NCI-H1092 (cell line): ENCODE results near the gene ANO4.
"Not testable (repeated sequence)": the region's sequence is repeated elsewhere in the genome, so short reads cannot be mapped to it uniquely, and the experiment has no call there.

Source experiments
- DNase-seq: peaks from one replicate; lab custom pipeline; 2025; lab: John Stamatoyannopoulos, UW

ANO4 gene

DNA sequence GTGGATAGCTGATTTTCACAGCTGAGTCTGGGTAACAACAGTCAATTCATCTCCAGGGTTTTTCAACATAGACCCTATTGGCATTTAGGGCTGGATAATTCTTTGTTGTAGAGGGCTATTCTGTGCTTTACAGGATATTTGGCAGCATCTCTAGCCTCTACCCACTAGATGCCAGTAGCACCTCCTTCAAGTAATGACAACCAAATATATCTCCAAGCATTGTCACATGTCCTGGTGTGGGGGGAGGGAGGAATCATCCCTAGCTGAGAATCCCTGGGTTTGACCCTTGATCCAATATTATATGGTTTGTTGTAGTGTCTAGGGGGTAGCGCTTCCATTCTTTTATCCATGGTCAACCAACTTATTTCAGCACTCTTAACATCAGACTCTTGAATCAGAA lies 157.2 kb downstream of the ANO4 start:
- no peak for DNase-seq

DNA sequence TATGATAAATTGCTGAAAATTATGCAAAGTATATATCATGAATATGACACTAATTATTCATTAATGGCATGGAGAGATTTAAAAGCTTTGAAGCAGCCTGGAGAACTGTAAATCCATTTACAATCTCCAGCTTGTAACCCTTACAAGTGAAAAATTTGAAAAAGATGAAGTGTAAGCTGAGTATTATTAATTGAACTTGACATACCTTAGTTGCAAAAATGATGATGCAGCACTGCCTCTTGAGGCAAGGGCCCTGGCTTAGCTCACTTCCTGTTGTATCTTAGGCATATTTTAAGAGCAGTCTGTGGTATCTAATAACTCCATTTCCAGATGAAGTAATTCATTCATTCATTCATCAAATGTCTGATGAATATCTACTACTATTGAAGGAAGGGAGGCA lies 158.6 kb downstream of the ANO4 start:
- DNase-seq, result no peak

DNA sequence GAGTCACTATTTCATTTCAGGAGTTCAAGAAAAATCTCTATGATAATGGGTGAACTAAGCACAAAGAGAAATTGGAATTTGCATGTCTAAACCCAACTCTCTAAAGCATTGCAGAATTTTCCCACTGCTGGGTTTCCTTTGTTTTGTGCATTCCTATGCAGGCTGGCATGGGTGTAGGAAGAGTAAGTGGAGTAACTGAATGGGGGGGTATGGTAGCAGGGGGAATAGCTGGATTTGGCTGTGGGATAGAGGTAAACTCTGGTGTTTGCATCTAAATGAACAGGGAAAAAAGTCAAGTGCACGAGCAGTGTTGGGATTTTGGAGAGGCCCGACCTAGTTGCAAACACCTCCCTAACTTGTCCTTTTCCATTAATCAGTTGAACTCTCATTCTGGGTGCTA lies 159.1 kb downstream of the ANO4 start:
- no peak for DNase-seq

DNA sequence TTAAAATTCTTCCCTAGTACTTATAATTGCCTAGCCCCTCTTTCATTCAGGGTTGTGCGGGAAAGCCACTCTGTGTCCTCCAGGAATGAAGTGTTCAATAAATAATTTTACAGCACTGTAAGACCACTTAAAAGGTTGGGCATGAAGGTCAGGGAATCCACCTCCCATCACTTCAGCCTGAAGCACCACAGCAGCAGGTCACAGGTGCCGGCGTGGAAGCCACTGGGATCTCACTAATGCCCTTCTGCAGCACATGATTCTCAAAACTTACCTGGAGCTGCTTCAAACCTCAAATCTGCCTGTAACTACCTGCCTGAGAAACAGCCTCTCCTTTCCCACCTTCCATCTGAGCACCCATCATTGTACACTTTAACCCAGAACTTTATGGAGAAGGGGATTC lies 159.5 kb downstream of the ANO4 start:
- no peak for DNase-seq

DNA sequence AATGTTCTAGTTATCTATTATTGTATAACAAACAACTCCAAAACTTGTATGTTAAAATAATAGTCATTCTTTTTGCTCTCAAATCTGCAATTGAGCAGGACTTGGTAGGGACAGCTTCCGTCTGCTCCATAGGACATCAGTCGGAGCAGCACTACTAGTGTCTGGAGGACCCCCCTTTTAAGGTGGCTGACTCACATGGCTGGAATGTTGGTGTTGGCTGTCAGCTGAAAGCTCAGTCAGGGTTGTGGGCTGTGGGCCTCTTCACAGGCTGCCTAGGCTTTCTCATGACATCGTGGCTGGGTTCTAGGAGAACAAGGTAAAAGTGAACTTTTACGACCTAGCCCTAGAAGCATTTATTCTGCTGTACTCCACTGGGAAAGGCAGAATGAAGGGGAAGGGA lies 160.6 kb downstream of the ANO4 start:
- DNase-seq, result no peak

DNA sequence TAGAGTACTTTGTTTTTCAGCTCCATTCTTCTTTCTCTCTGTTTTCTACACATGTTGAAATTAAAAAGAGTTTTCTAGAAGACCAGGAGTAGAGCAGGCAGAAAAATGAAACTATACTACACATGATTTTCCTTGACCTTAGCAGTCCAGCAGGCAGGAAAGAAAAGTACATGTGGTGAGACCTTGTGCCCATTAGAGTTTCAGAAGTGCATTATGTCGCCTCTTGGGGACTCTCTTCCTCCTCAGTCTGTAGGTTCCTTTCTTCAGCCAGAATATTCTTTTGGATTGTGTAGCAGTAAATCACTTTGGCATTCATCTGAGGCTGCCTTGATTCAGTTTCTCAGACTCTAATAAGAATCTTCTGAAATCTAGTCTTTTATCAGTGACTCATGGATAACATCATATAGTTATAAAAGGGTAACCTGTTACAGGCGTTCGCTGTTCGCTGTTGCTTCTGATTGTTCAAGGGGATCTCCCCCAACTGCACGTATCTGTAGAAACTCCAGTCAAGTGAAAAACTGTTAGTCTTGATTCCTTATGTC lies 161.8 kb downstream of the ANO4 start:
- no peak for DNase-seq

DNA sequence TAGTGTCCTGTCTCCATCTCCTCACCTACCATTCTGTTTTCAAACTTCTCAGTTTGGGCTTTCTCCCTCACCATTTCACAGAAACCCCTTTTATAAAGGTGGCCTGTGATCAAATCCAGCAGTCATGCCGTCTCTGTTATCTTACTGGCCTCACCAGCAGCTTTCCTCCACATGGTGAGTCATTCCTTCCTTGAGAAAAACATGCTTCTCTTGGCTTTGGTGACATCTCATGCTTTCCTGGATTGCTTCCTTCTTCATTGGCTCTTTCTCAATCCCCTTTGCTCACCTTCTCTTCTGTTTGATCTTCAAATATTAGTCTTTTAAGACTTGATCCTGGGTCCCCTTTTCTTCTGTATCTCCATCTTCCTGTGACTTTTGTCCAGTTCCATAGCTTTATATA lies 164.9 kb downstream of the ANO4 start:
- DNase-seq, result no peak

DNA sequence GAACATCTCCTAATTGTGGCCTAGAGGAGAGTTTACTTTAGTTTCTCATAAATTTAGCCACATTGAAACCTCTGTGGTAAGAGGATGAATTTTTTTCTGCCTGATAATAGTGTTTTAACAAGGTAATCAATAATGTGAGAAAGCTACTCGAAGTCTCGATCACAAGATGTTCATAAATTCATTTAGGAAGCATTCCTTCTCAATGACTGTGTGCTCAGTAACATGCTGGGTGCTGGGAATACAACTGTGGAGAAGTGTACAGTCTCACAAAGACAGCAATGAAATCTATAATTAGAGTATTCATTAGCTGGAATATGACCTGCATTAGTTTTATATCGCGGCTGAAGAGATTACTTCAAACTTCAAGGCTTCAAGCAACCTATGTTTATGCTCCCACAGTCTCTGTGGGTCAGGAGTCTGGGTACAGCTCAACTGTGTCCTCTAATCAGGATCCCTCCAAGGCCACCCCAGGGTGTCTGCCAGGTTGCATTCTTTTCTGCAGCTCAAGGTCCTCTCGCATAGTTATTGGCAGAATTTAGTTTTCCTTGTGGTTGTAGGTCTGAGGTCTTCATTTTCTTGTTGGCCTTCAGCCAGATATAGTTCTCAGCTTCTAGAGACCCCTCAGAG lies 167.6 kb downstream of the ANO4 start:
- DNase-seq, result no peak

DNA sequence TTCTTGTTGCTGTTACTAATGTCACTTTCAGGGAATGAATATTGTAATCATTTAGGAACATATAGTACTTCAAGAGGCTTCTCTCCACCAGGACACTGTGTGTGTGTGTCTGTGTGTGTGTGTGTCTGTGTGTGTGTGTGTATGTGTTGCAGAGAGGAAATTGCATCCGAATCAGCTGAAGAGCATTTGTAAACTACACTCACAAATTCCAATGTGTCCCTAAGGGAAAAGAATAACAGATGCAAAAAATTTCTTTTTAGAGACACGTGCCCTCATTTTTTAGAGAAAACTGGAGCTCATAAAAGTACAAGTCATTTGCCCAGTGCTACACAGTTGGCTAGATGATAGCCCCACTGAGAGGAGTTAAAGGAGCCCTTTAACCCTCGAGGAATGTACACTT lies 168.8 kb downstream of the ANO4 start:
- DNase-seq, result no peak

DNA sequence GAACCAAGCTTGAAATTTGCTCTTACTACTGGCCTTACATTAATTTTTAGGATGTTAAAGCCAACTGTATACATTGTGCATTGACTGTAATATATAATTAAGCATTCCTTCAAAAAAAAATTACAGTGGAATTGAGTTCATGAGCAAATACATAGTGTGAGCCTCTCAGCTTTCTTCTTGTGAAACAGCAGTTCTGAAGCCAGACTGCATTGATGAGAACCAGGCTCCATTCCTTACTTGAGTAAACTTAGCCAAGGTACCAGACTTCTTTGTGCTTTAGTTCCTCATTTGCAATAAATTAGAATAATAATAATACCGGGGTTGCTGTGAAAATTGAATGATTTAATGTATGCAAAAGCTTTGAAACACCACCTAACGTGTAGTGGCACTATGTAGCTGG lies 169.5 kb downstream of the ANO4 start:
- DNase-seq, result no peak

DNA sequence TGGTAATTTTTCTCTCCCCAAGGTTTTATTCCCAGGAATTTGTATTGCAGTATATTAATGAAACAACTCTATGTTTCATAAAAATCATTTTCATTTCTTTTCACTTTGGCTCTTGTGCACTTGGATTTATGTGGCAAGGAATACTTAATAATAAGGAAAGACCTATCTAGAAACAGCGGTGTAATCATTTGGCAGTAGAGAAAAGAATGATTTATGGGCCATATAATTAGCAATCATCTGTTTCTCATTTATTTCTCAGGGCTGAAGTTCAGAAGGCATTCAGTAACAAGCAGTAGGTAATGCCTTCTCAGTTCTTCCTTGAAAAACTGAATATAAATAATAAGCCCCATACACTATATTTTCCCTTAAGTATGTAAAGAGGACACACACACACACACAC lies 172.6 kb downstream of the ANO4 start:
- no peak for DNase-seq

DNA sequence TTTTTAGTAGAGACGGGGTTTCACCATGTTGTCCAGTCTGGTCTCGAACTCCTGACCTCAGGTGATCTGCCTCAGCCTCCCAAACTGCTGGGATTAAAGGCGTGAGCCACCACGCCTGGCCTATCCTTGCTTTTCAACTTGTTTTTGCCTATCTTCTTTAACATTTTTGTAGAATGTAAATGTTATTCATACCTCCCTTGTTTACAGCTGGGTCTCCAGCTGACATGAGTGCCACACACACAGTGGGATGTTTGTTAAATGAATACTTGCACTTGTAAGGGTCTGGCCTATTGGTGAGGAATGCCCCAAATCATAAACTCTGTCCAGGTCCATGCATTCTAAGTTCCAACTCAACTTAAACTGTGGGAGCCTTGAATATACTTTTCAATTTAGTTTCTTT lies 176.3 kb downstream of the ANO4 start:
- no peak for DNase-seq

DNA sequence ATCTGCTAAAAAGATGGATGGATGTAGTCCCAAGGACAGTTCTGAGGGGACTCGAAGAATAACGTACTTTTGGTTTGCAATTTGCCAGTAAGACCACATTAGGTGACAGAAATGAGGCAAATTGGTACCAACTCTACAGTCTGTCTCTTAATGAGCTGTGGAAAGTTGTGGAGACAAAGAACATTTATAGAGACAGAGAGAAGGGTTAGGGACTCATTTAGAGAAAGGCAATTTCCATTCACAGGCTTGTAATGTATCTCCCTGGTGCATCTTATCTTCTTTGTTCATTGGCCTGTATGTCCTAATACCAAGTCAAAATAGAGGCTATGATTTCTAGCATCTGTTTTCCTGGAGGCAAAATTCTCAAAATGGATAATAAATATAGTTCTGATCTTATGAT lies 177.5 kb downstream of the ANO4 start:
- no peak for DNase-seq

DNA sequence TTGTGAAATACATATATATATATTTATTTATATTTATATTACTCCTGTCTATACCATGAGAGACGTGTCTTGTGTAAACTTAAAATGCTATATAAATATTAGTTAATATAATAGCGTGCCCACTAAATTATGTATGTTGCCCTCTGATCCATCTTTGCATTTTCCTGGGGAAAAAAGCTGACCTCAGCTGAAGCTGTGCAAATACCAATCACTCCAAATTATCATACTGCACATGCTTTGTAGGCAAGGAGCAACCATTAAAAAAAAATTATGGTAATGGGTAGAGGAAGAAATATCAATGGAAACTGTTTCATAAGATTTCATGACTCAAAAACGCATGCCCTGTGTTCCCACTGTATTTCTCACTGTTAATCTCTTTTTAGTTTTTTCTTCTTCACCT lies 179.8 kb downstream of the ANO4 start:
- DNase-seq, result no peak

DNA sequence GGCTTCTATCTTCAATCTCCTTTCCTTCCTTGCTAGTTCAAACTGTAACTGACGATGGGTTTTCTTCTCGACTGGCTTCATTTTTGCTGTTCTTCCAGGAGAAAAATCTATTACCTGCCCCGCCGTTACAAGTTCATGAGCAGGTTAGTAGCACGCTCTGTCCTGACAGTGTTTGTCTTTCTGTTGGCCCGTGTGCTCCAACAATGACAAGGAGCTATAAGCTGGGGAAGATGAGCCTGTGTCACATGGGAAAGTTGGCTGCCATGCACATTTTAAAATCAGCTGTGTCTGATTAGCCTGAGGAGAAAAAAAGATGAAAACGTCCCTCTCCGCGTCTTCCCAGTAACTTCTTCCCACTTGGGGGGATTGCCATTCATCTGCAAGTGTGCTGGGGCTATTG lies 180.2 kb downstream of the ANO4 start:
- DNase-seq, result no peak

DNA sequence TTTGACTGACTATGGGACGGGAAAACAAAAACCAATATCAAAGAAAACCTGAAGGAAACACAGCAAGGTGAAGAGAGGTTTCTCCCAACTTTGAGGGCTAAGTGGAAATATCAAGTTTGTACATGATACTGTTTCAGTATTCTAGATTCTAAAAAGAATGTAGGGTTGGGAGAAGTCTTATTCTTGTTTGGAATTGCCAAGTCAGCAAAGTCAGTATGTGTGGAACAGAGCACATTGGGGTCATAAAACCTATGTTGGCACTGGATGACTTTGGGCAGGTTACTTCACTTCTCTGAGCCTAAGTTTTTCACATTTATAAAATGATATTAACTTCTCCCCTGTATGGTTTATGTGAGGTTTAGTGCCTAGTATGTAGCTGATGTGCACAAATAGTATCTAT lies 182.2 kb downstream of the ANO4 start:
- DNase-seq, result no peak

DNA sequence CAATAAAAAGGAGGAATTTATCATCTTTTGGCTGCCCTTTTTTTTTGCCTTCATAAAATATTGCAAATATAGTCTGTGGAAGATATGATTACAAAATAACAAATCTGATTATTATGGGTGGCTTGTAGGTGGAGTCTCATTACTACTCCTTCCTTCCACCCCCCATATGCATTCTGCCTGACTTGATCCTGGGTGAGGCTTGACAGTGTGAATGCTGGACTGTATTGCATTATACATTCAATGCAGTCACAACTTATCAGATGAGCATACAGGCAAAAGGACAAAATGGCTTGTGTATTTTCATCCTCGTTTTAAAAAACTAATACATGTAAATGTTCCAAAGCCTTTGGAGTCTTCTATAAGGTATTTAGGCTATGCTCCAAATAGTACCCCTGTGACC lies 186.3 kb downstream of the ANO4 start:
- DNase-seq, result no peak

DNA sequence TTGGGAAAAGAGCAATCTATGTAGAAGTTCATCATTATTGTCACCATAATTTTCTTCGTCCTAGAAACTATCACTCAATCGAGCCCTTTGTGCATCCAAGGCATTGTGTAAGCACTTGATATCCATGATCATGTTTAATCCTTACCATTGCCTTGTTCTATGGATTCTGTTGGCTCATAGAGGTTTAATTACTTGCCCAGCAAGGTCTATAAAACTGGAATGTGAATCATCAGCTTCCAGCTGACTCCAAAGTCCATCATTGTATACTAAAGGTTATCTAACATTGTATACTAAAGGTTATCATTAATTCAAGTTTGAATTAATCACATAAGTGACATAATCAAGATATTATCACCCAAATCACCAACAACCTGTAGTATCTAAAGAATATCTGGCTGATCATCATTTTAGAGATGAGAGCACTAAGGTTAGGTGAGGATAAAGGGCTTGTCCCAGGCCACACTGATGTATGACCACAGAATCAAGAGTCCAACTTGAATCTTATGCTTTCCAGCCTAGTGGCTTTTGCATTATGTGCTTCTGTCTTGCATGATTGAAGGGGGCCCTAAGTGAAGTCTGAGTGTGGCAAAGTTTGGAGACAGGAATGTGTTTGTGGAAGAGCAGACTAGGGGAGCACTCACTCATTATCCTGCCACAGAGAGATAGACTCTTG lies 188.1 kb downstream of the ANO4 start:
- DNase-seq, result no peak

DNA sequence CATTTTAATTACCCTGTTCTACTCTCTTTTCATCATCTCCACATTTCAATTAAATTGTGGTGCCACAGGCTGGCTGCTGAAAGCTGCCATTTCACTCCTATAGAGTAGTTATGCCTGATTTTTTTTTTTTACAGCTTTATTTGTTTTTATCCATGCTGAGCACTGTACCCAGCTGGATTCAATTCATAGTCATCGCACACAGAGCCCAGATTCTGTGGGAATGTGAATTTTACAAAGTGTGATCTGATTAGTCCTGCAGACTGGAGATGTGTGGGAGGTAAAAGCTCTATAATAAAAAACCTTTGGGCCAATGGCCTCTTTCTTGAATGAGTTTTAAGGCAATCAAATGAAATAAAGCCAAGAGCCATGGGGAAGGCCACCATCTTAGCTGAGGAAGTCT lies 190.2 kb downstream of the ANO4 start:
- DNase-seq, result no peak

DNA sequence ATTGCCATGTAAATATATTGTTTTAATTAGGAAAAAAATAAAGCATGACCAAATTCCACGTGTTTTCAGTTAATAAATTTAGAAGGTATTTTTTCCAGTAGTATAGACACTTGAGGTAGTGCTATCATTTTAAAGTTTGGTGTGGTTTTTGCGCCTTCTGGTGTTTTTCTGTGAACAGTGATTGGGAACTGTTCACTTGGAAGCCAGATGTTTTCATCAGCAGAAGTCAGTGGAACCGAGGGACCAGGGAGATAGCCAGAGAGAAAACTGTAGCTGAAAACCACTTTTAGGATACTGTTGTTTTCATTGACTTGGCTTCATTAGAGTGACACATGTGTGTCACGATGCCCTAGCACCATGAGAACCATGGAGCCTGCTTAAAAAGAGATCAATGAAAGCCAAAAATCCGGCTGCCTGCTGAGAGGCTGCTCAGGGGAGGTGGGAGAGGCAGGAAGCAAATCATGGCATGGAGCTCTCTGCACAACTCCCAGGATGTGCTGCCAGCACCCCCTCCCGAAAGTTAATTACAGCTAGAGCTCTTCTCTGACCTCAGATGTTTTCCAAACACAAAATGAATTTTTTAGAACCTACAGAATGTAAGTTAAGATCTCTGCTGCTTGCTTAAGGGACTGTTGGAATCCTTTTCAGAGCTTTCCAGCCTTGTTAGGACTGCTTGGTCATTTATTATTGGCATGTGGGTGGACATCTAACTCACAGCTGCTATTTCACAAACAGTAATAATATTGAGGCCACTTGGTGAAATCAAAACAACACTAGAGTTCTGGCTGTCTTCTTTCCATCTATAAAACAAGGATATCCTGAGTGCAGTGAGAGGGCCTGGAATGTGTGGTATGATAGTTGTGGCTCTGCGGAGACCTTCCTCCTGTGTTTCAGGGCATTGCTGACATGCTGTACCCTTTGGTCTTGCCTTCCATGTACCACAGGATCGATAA lies 192.3 kb downstream of the ANO4 start:
- DNase-seq, result no peak

DNA sequence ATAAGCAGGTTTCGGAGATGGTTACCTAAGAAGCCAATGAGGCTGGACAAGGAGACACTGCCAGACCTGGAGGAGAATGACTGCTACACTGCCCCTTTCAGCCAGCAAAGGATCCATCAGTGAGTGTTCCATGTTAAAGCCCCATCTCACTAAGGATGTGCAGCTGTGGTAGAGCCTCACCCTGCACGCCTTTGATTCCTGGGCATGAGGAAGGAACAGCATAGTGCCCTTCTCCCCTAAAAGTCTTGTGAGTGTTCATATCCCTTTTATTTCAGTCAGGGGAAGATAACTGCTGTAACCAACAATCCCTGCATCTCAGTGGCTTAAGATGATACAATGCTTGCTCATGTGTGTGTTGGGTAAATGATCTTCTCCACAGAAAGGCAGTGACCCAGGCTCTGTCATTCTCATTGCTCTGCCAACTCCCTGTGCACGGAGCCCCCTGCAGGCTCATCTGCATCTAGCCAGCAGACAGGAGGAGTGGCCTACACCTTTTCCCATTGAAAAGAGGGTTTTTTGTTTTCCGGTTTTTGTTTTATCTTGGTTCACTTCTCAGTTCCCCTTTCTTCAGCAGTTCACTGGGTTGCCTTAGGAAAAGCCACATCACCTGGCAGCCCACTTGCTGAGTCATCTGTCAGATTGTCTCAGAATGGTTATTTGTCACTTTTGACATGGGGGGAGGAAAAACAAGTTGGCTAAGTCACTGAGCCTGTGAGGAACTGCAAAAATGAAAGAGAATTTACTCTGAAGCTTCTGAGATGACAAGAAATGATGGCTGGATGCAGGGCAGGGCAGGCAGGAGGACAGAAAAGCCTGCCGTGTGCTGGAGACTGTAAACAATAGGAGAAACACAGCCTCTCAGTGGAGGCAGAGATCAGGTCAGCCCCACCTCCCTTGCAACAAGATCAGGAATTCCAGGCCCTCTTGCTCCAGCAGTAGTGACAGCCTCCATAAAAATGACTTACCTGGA lies 193.3 kb downstream of the ANO4 start:
- no peak for DNase-seq

DNA sequence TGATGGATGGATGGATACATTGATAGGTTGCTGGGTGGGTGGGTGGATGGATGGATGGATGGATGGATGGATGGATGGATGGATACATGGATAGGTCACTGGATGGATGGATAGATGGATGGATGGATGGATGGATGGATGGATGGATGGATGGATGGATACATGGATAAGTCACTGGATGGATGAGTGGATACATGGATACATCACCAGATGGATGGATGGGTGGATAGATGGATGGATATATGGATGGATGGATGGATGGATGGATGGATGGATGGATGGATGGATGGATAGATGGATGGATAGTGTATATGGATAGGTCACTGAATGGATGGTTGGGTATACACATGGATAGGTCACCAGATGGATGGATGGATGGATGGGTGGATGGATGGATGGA lies 194.9 kb downstream of the ANO4 start:
- not testable (repeated sequence) for DNase-seq
